Measurements from ENCODE around the gene ELF2. TPM values are rescaled to one million over a fixed set of nuclear protein-coding genes. Genes with fewer than 3 reads are reported as not detected.
A peak's percentile ranks its signal among the peaks of the same experiment; 100 is the strongest.

The ELF2 gene
- total and polyA plus RNA-seq, 2 donors (not counting 1 experiment from before 2014, with no cell fraction given): 31.2 to 42.6 TPM

GRCh38 chr4:139083607-139083955 is 93.4 kb downstream of the ELF2 start:
- Histone ChIP-seq H3K36me3 (ENCODE audit: control insufficient read depth, insufficient read depth, low read length) (no peaks in the 10 kb centered on the region), H3K4me1 (ENCODE audit: control insufficient read depth, extremely low read depth, insufficient read depth, low read length) (peaks cover 2% of the 10 kb centered on the region), H3K27me3 (ENCODE audit: control insufficient read depth, insufficient read depth, low read length) (no peaks in the 10 kb centered on the region), H3K27ac (ENCODE audit: insufficient read depth, low read length) (peak overlapping the region; percentile 95), H3K79me2 (ENCODE audit: control insufficient read depth, insufficient read depth, low read length) (peaks cover 44% of the 10 kb centered on the region), H3K9ac (ENCODE audit: insufficient read depth, low read length) (peak overlapping the region; percentile 88), H3K4me3 (replicated peaks in 1 of 4; ENCODE audit: control extremely low read depth in 1 of 4, insufficient read depth in 1 of 4, low read depth in 3 of 4, low read length in 4 of 4) (peak overlapping the region; percentile 74 to 97 (median 84)), H3K9me3 (ENCODE audit: control insufficient read depth, insufficient read depth, low read depth, low read length) (no peaks in the 10 kb centered on the region), H4K20me1 (ENCODE audit: control insufficient read depth, extremely low read depth, insufficient read depth, low read length) (no peaks in the 10 kb centered on the region), H2AFZ (ENCODE audit: low read length) (peak overlapping the region; percentile 87), H3K4me2 (ENCODE audit: extremely low read depth, insufficient read depth, low read length) (peak overlapping the region; percentile 96)
- TF ChIP-seq, protein P1, sequence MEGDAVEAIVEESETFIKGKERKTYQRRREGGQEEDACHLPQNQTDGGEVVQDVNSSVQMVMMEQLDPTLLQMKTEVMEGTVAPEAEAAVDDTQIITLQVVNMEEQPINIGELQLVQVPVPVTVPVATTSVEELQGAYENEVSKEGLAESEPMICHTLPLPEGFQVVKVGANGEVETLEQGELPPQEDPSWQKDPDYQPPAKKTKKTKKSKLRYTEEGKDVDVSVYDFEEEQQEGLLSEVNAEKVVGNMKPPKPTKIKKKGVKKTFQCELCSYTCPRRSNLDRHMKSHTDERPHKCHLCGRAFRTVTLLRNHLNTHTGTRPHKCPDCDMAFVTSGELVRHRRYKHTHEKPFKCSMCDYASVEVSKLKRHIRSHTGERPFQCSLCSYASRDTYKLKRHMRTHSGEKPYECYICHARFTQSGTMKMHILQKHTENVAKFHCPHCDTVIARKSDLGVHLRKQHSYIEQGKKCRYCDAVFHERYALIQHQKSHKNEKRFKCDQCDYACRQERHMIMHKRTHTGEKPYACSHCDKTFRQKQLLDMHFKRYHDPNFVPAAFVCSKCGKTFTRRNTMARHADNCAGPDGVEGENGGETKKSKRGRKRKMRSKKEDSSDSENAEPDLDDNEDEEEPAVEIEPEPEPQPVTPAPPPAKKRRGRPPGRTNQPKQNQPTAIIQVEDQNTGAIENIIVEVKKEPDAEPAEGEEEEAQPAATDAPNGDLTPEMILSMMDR (conservative IDR thresholded peaks at IDR 0.05 in 1 of 2, IDR thresholded peaks at IDR 0.05 in 1 of 2; ENCODE audit: low read depth in 1 of 2, low read length in 2 of 2): peak; percentile 11 to 14
- TF ChIP-seq EZH2 (IDR thresholded peaks at IDR 0.05; ENCODE audit: low read length, missing control alignments): no peak
- peak; percentile 59 to 68 for DNase-seq (ENCODE audit: low read depth in 2 of 2)

- Histone ChIP-seq H3K27ac (ENCODE audit: insufficient read depth, low read length) (peak overlapping the region; percentile 95), H3K9ac (ENCODE audit: insufficient read depth, low read length) (peak overlapping the region; percentile 88), H2AFZ (ENCODE audit: low read length) (peak overlapping the region; percentile 77), H3K36me3 (ENCODE audit: control insufficient read depth, insufficient read depth, low read length) (no peaks in the 10 kb centered on the region), H3K27me3 (ENCODE audit: control insufficient read depth, insufficient read depth, low read length) (no peaks in the 10 kb centered on the region), H3K79me2 (ENCODE audit: control insufficient read depth, insufficient read depth, low read length) (peaks cover 50% of the 10 kb centered on the region), H3K4me1 (ENCODE audit: control insufficient read depth, extremely low read depth, insufficient read depth, low read length) (peaks cover 2% of the 10 kb centered on the region), H4K20me1 (ENCODE audit: control insufficient read depth, extremely low read depth, insufficient read depth, low read length) (no peaks in the 10 kb centered on the region), H3K9me3 (ENCODE audit: control insufficient read depth, insufficient read depth, low read depth, low read length) (no peaks in the 10 kb centered on the region), H3K4me3 (replicated peaks in 1 of 4; ENCODE audit: control extremely low read depth in 1 of 4, insufficient read depth in 1 of 4, low read depth in 3 of 4, low read length in 4 of 4) (peak overlapping the region; percentile 74 to 97 (median 84)), H3K4me2 (ENCODE audit: extremely low read depth, insufficient read depth, low read length) (peak overlapping the region; percentile 97)
- peak; percentile 98 for DNase-seq (ENCODE audit: low read depth in 2 of 2)
- TF ChIP-seq, protein P1 (conservative IDR thresholded peaks at IDR 0.05 in 1 of 2, IDR thresholded peaks at IDR 0.05 in 1 of 2; ENCODE audit: low read depth in 1 of 2, low read length in 2 of 2): no peak
- no peak for TF ChIP-seq EZH2 (IDR thresholded peaks at IDR 0.05; ENCODE audit: low read length, missing control alignments)
These were observed 94.0 kb downstream of the ELF2 start for GRCh38 chr4:139082750-139083606.

GRCh38 chr4:139078926-139079325 is 98.1 kb downstream of the ELF2 start:
- Histone ChIP-seq H3K4me3 (replicated peaks in 1 of 4; ENCODE audit: control extremely low read depth in 1 of 4, insufficient read depth in 1 of 4, low read depth in 3 of 4, low read length in 4 of 4) (no peak overlapping the region), H3K4me2 (ENCODE audit: extremely low read depth, insufficient read depth, low read length) (no peak overlapping the region), H3K27me3 (ENCODE audit: control insufficient read depth, insufficient read depth, low read length) (no peaks in the 10 kb centered on the region), H3K79me2 (ENCODE audit: control insufficient read depth, insufficient read depth, low read length) (peaks cover 81% of the 10 kb centered on the region), H4K20me1 (ENCODE audit: control insufficient read depth, extremely low read depth, insufficient read depth, low read length) (no peaks in the 10 kb centered on the region), H2AFZ (ENCODE audit: low read length) (no peak overlapping the region), H3K9me3 (ENCODE audit: control insufficient read depth, insufficient read depth, low read depth, low read length) (no peaks in the 10 kb centered on the region), H3K9ac (ENCODE audit: insufficient read depth, low read length) (no peak overlapping the region), H3K4me1 (ENCODE audit: control insufficient read depth, extremely low read depth, insufficient read depth, low read length) (peaks cover 2% of the 10 kb centered on the region), H3K36me3 (ENCODE audit: control insufficient read depth, insufficient read depth, low read length) (no peaks in the 10 kb centered on the region), H3K27ac (ENCODE audit: insufficient read depth, low read length) (no peak overlapping the region)
- DNase-seq (ENCODE audit: low read depth in 2 of 2): no peak
- TF ChIP-seq, protein P1 (conservative IDR thresholded peaks at IDR 0.05 in 1 of 2, IDR thresholded peaks at IDR 0.05 in 1 of 2; ENCODE audit: low read depth in 1 of 2, low read length in 2 of 2): no peak
- TF ChIP-seq EZH2 (IDR thresholded peaks at IDR 0.05; ENCODE audit: low read length, missing control alignments): no peak

Measured in fibroblast of lung (primary cell).